ENCODE measurements around the gene EVI5L. TPM values are rescaled to one million over a fixed set of nuclear protein-coding genes. Genes with fewer than 3 reads are reported as not detected.
"Not testable (repeated sequence)": the region's sequence is repeated elsewhere in the genome, so short reads cannot be mapped to it uniquely, and the experiment has no call there.

EVI5L gene
- total RNA-seq, 2 donors from 2014 or later, result 6.0 to 12.9 TPM

- Histone ChIP-seq H3K27me3 (no peaks in the 10 kb centered on the region), H3K36me3 (replicated peaks in 1 of 2; ENCODE audit: insufficient read depth in 1 of 2, low read depth in 2 of 2) (no peaks in the 10 kb centered on the region), H3K4me3 (peak overlapping the region; percentile 43 to 57), H3K9me3 (no peaks in the 10 kb centered on the region), H3K4me1 (peaks cover 19% of the 10 kb centered on the region), H3K27ac (peak overlapping the region; percentile 66 to 81 (median 74))
- DNase-seq (no peak), ATAC-seq (peak; percentile 13)
- intact Hi-C loops (cut with DNase I), result no loop called here
- 47% methylated on average over 8 of the region's 8 CpGs; no CpG with 5 or more reads in 1 of the 2 donors for WGBS, 2 donors
- TF ChIP-seq CTCF (IDR thresholded peaks at IDR 0.05), result no peak
Measured at GRCh38 chr19:7888826-7889217, 58.8 kb downstream of the EVI5L start.

- H3K36me3 ChIP-seq (replicated peaks in 1 of 2; ENCODE audit: insufficient read depth in 1 of 2, low read depth in 2 of 2); H3K4me3 ChIP-seq; H3K9me3 ChIP-seq; intact Hi-C loops (cut with DNase I); DNase-seq; ATAC-seq; H3K27me3 ChIP-seq; H3K27ac ChIP-seq: not testable (repeated sequence)
- peaks cover 18% of the 10 kb centered on the region for H3K4me1 ChIP-seq
- WGBS, 2 donors, result 81 to 89% methylated on average over 14 to 18 of the region's 18 CpGs
Measured at GRCh38 chr19:7893362-7894101, 63.5 kb downstream of the EVI5L start.

GRCh38 chr19:7894612-7895309, 64.7 kb downstream of the EVI5L start:
- H3K4me3 ChIP-seq, result no peak overlapping the region
- 54 to 57% methylated on average over 4 to 14 of the region's 18 CpGs for WGBS, 2 donors
- H3K27me3 ChIP-seq, result no peaks in the 10 kb centered on the region
- ATAC-seq (peak; percentile 66), DNase-seq (peak in 3 of 4 donors; percentile 46 to 75 (median 66))
- peak overlapping the region in 2 of 4 donors; percentile 36 to 60 for H3K27ac ChIP-seq
- H3K36me3 ChIP-seq (replicated peaks in 1 of 2; ENCODE audit: insufficient read depth in 1 of 2, low read depth in 2 of 2), result no peaks in the 10 kb centered on the region
- peak in 2 of 7 experiments; percentile 2 to 36 for TF ChIP-seq CTCF (IDR thresholded peaks at IDR 0.05)
- peak in 1 of 3 donors; percentile 20 for TF ChIP-seq POLR2A (IDR thresholded peaks at IDR 0.05)
- no peaks in the 10 kb centered on the region for H3K9me3 ChIP-seq
- H3K4me1 ChIP-seq, result peaks cover 10% of the 10 kb centered on the region
- intact Hi-C loops (cut with DNase I), result no loop called here

- 89 to 91% methylated on average over 8 to 13 of the region's 13 CpGs for WGBS, 2 donors
- intact Hi-C loops (cut with DNase I), result no loop called here
- no peak for DNase-seq
- H3K36me3 ChIP-seq (replicated peaks in 1 of 2; ENCODE audit: insufficient read depth in 1 of 2, low read depth in 2 of 2), result no peaks in the 10 kb centered on the region
- no peak for ATAC-seq
- peaks cover 5% of the 10 kb centered on the region for H3K4me1 ChIP-seq
- H3K4me3 ChIP-seq, result no peak overlapping the region
- no peak overlapping the region for H3K27ac ChIP-seq
- H3K9me3 ChIP-seq, result no peaks in the 10 kb centered on the region
- TF ChIP-seq CTCF (IDR thresholded peaks at IDR 0.05) (no peak), POLR2A (IDR thresholded peaks at IDR 0.05) (no peak)
- H3K27me3 ChIP-seq, result no peaks in the 10 kb centered on the region
Measured at GRCh38 chr19:7895565-7895964, 65.5 kb downstream of the EVI5L start.

- 84 to 87% methylated on average over 11 of the region's 11 CpGs for WGBS, 2 donors
- no peak overlapping the region for H3K27ac ChIP-seq
- H3K4me1 ChIP-seq, result peaks cover 13% of the 10 kb centered on the region
- H3K27me3 ChIP-seq, result no peaks in the 10 kb centered on the region
- no peak for TF ChIP-seq CTCF (IDR thresholded peaks at IDR 0.05)
- no peak for TF ChIP-seq POLR2A (IDR thresholded peaks at IDR 0.05)
- no peaks in the 10 kb centered on the region for H3K36me3 ChIP-seq (replicated peaks in 1 of 2; ENCODE audit: insufficient read depth in 1 of 2, low read depth in 2 of 2)
- H3K9me3 ChIP-seq, result no peaks in the 10 kb centered on the region
- no peak overlapping the region for H3K4me3 ChIP-seq
- intact Hi-C loops (cut with DNase I), result no loop called here
- DNase-seq, result no peak
- ATAC-seq, result no peak
Measured at GRCh38 chr19:7897292-7897691, 67.3 kb downstream of the EVI5L start.
